ENCODE data around the gene LPAR2. TPM values are rescaled to one million over a fixed set of nuclear protein-coding genes. Genes with fewer than 3 reads are reported as not detected.

Gene LPAR2
- total and polyA plus RNA-seq, 2 of the 13 experiments (the other 11 are each of a cell fraction or from before 2014, with no cell fraction given), result 0.86 to 3.6 TPM

DNA sequence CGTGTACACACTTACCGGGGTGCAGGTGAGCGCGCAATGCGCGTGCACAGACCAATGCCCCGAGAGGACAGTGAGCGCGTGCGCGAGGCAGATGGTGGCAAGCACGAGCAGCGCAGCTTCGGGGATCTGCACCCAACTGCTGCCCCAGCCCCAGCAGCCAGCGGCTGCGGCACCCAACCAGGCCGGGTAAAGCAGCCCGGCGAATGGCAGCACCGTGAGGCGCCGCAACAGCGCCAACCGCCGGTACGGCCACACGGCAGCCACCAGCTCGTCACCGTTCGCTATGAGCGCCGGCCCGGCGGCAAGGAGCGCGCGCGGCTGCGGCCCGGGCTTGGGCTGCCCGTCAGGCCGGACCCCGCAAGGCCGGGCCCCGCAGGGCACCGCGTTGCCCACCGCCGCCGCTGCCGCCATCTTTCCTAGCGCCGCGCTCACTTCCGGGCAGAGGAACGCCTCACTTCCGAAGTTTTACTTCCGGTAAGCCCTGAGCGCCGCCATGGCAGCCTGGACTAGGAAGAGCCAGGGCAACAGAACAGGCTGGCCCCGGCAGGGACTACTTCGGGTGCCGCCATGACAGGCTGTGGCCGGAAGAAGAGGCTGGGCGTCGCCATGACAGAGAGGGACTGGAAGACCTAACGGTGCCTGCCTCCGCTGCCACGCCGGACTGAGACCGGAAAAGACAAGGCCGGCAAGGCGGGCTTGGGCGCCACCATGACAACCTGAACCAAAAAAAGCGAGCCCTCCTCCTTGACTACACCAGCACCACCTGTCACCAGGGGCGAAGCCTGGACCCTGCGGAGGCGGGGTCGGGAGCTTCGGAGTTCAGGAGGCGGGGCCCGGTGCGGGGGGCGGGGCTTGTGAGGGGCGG, 35.5 kb upstream of the LPAR2 start, which contains the start of gene ATP13A1 (continued):
- TF ChIP-seq, protein P1, sequence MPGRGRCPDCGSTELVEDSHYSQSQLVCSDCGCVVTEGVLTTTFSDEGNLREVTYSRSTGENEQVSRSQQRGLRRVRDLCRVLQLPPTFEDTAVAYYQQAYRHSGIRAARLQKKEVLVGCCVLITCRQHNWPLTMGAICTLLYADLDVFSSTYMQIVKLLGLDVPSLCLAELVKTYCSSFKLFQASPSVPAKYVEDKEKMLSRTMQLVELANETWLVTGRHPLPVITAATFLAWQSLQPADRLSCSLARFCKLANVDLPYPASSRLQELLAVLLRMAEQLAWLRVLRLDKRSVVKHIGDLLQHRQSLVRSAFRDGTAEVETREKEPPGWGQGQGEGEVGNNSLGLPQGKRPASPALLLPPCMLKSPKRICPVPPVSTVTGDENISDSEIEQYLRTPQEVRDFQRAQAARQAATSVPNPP (CRISPR knock-in tag; IDR thresholded peaks at IDR 0.05), result 0 out of 2 replicates have a peak, but pooled peaks have one; percentile 61
- TF ChIP-seq ELF1 (CRISPR knock-in tag; IDR thresholded peaks at IDR 0.05), result peak; percentile 97
- no peak for TF ChIP-seq FOXM1 (CRISPR knock-in tag; IDR thresholded peaks at IDR 0.05)
- TF ChIP-seq GABPA (IDR thresholded peaks at IDR 0.05; ENCODE audit: low read depth, low read length), result peak; percentile 95
- peak; percentile 94 for TF ChIP-seq GABPA (CRISPR knock-in tag; IDR thresholded peaks at IDR 0.05; ENCODE audit: low read depth)
- TF ChIP-seq PHB2 (IDR thresholded peaks at IDR 0.05; ENCODE audit: partially characterized antibody), result no peak
- peak; percentile 82 for TF ChIP-seq ZFX (CRISPR knock-in tag; IDR thresholded peaks at IDR 0.05; ENCODE audit: low read depth)
- peak; percentile 87 for TF ChIP-seq ASH2L (IDR thresholded peaks at IDR 0.05; ENCODE audit: insufficient read length, low read depth, low read length)
- TF ChIP-seq ZNF564 (CRISPR knock-in tag; IDR thresholded peaks at IDR 0.05), result 0 out of 2 replicates have a peak, but pooled peaks have one; percentile 64
- TF ChIP-seq ZNF350 (CRISPR knock-in tag; IDR thresholded peaks at IDR 0.05; ENCODE audit: borderline replicate concordance, low read depth), result no peak
- peak; percentile 76; the same call in 1 of the 2 replicates for TF ChIP-seq SP4 (CRISPR knock-in tag; IDR thresholded peaks at IDR 0.05)
- TF ChIP-seq, protein P2, sequence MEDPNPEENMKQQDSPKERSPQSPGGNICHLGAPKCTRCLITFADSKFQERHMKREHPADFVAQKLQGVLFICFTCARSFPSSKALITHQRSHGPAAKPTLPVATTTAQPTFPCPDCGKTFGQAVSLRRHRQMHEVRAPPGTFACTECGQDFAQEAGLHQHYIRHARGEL (CRISPR knock-in tag; IDR thresholded peaks at IDR 0.05), result no peak
- peak; percentile 67; the same call in 1 of the 2 replicates for TF ChIP-seq MED1 (CRISPR knock-in tag; IDR thresholded peaks at IDR 0.05)
- TF ChIP-seq, protein P3, sequence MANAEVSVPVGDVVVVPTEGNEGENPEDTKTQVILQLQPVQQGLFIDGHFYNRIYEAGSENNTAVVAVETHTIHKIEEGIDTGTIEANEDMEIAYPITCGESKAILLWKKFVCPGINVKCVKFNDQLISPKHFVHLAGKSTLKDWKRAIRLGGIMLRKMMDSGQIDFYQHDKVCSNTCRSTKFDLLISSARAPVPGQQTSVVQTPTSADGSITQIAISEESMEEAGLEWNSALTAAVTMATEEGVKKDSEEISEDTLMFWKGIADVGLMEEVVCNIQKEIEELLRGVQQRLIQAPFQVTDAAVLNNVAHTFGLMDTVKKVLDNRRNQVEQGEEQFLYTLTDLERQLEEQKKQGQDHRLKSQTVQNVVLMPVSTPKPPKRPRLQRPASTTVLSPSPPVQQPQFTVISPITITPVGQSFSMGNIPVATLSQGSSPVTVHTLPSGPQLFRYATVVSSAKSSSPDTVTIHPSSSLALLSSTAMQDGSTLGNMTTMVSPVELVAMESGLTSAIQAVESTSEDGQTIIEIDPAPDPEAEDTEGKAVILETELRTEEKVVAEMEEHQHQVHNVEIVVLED (CRISPR knock-in tag; IDR thresholded peaks at IDR 0.05; ENCODE audit: borderline replicate concordance), result peak; percentile 56; the same call in 1 of the 2 replicates
- TF ChIP-seq, protein P4, sequence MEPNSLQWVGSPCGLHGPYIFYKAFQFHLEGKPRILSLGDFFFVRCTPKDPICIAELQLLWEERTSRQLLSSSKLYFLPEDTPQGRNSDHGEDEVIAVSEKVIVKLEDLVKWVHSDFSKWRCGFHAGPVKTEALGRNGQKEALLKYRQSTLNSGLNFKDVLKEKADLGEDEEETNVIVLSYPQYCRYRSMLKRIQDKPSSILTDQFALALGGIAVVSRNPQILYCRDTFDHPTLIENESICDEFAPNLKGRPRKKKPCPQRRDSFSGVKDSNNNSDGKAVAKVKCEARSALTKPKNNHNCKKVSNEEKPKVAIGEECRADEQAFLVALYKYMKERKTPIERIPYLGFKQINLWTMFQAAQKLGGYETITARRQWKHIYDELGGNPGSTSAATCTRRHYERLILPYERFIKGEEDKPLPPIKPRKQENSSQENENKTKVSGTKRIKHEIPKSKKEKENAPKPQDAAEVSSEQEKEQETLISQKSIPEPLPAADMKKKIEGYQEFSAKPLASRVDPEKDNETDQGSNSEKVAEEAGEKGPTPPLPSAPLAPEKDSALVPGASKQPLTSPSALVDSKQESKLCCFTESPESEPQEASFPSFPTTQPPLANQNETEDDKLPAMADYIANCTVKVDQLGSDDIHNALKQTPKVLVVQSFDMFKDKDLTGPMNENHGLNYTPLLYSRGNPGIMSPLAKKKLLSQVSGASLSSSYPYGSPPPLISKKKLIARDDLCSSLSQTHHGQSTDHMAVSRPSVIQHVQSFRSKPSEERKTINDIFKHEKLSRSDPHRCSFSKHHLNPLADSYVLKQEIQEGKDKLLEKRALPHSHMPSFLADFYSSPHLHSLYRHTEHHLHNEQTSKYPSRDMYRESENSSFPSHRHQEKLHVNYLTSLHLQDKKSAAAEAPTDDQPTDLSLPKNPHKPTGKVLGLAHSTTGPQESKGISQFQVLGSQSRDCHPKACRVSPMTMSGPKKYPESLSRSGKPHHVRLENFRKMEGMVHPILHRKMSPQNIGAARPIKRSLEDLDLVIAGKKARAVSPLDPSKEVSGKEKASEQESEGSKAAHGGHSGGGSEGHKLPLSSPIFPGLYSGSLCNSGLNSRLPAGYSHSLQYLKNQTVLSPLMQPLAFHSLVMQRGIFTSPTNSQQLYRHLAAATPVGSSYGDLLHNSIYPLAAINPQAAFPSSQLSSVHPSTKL (CRISPR knock-in tag; IDR thresholded peaks at IDR 0.05), result no peak; the same call in 1 of the 2 replicates
- 0 out of 2 replicates have a peak, but pooled peaks have one; percentile 39 for TF ChIP-seq ZKSCAN1 (IDR thresholded peaks at IDR 0.05; ENCODE audit: low read length)
- TF ChIP-seq ZNF780A (CRISPR knock-in tag; IDR thresholded peaks at IDR 0.05), result 0 out of 2 replicates have a peak, but pooled peaks have one; percentile 46
- TF ChIP-seq, protein P5, sequence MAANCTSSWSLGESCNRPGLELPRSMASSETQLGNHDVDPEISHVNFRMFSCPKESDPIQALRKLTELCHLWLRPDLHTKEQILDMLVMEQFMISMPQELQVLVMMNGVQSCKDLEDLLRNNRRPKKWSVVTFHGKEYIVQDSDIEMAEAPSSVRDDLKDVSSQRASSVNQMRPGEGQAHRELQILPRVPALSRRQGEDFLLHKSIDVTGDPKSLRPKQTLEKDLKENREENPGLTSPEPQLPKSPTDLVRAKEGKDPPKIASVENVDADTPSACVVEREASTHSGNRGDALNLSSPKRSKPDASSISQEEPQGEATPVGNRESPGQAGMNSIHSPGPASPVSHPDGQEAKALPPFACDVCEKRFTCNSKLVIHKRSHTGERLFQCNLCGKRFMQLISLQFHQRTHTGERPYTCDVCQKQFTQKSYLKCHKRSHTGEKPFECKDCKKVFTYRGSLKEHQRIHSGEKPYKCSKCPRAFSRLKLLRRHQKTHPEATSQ (CRISPR knock-in tag; IDR thresholded peaks at IDR 0.05; ENCODE audit: borderline replicate concordance), result no peak
- TF ChIP-seq NFE2 (CRISPR knock-in tag; IDR thresholded peaks at IDR 0.05), result no peak
- no peak for TF ChIP-seq PLRG1 (conservative IDR thresholded peaks at IDR 0.05)
- peak; percentile 36 for TF ChIP-seq RBM39 (IDR thresholded peaks at IDR 0.05; ENCODE audit: low read depth, low read length, poor library complexity, severe bottlenecking)

All from HepG2 (cell line).